AG10803 (cell line): ENCODE results near the gene SUPT3H.
A peak's percentile ranks its signal among the peaks of the same experiment; 100 is the strongest.
"Not testable (repeated sequence)": the region's sequence is repeated elsewhere in the genome, so short reads cannot be mapped to it uniquely, and the experiment has no call there.

ENCODE experiments used
- DNase-seq: peaks from one replicate; pipeline ENCODE4 v3.0.0; 2010; ENCODE audit warnings: low read depth
- H3K4me3 ChIP-seq: 2 replicates; pipeline ENCODE4 v1.5.1; 2011; ENCODE audit warnings: mild to moderate bottlenecking, low read length, control low read depth
- CTCF ChIP-seq: conservative IDR thresholded peaks from 2 replicates; pipeline ENCODE4 v1.5.1; 2011; ENCODE audit warnings: mild to moderate bottlenecking, low read length, control low read depth, inconsistent platforms

Gene SUPT3H

GRCh38 chr6:45163952-45164766 is 213.6 kb downstream of the SUPT3H start:
- no peak for TF ChIP-seq CTCF
- no peak for DNase-seq
- no peak overlapping the region for H3K4me3 ChIP-seq

DNA sequence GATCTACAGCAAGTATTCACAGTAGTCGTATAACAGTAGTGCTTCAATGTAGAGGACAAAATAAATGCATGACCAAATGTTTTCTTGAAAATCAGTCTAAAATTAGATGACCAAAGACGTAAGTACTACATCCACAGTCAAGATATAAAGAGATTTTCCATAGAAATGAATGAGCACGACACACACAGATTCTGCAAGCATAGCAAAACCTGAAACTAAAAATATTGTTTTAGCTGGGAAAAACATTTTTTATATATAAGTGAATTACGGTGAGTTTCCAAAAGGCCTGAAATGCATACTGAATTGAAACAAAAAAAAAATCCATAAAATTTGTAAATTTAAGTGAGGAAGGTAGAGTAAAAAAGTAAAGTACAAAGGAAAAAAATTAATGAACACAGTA is 217.4 kb downstream of the SUPT3H start:
- no peak for DNase-seq
- H3K4me3 ChIP-seq: no peak overlapping the region
- no peak for TF ChIP-seq CTCF

- DNase-seq: no peak
- TF ChIP-seq CTCF: no peak
- no peak overlapping the region for H3K4me3 ChIP-seq
These were observed 221.7 kb downstream of the SUPT3H start for GRCh38 chr6:45156075-45156474.

DNA sequence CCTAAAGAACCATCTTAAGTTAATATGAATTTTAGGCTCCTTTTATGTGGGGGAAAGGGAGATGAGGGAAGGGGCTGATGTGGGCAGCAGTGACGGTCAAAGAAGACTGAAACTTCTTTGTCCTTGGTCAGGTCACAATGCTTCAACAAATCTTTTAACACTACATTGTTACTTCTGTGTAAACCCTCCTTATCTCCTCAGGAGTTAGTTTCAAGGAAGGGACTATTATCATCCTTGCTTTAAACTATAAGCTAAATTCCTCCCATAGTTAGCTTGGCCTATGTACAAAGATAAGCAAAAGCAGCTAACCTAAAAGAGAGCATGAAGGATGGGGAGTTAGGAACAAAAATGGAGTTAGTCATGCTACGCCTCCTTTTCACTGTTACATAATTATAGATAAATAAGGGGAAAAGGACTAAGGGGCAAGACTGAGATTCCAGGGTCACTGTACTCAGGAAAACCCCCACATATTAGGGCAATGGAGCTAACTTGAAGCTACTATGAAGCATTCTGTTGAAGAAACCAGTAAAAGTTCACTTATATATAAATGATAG is 222.3 kb downstream of the SUPT3H start:
- no peak overlapping the region for H3K4me3 ChIP-seq
- no peak for DNase-seq
- TF ChIP-seq CTCF: no peak

DNA sequence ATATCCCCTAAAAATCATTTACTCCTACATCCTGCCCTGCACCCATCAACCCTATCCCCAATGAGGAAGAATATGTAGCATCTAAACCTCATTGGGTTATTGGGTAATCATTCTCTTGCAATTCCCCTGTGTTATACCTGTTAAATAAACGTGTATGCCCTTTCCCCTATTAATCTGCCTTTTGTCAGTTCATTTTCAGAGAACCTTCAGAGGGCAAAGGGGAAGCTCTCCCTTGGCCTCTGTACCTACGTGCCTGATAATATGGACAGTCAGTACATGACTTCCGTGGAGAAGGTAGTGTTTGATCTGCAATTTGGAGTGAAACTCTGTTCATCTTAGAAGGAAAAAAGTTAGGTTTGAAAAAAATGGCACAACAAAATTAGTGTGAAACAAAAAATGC is 223.1 kb downstream of the SUPT3H start:
- no peak for DNase-seq
- no peak for TF ChIP-seq CTCF
- no peak overlapping the region for H3K4me3 ChIP-seq

DNA sequence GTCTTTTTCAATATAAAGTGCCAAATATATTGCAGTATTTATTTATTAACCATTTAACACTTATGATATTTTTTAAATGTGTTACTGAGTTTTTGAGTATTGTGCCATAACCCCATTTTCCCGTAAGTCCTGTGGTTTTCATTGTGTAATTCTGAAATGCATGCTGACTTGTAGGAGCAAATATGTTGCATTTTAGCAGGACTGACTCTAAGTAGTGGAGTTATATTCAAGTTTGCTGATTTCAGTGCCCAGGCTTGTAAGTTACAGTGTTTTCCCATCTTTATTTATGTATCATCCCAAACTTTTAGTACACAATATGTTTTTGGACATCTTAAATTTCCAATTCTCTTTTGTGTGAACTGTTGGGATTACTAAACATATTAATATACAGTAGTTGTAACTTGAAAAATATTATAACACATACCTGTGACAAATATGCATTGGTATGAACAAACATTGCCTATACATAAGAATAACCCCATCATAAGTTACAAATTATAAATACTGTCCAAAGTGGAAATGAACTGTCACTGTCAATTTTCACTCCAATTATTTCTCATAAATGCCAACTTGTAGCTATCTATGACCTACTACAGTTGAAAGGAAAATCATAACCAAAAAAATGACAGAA is 228.9 kb downstream of the SUPT3H start:
- no peak overlapping the region for H3K4me3 ChIP-seq
- TF ChIP-seq CTCF: no peak
- DNase-seq: peak; percentile 87

- no peak for TF ChIP-seq CTCF
- peak; percentile 34 for DNase-seq
- no peak overlapping the region for H3K4me3 ChIP-seq
These were observed 229.5 kb downstream of the SUPT3H start for GRCh38 chr6:45148278-45148677.

GRCh38 chr6:45145658-45146057 is 232.1 kb downstream of the SUPT3H start:
- not testable (repeated sequence) for H3K4me3 ChIP-seq, DNase-seq
